KMS-11 (cell line): Measurements from ENCODE around the gene MUC2.

Experiments
- H2AFZ ChIP-seq: fragments of 200-600 bp; sonication (generic); 2 replicates; pipeline ENCODE4 v1.6.1; 2016; ENCODE audit warnings: antibody characterized with exemption, mixed run types, low read depth
- H3K27ac ChIP-seq: fragments of 200-600 bp; sonication (generic); 2 replicates; pipeline ENCODE4 v1.6.1; 2016; ENCODE audit warnings: mild to moderate bottlenecking, mixed run types
- H3K27me3 ChIP-seq: fragments of 200-600 bp; sonication (generic); 2 replicates; pipeline ENCODE4 v1.6.1; 2017; ENCODE audit warnings: mild to moderate bottlenecking, low read depth, mixed run types, moderate library complexity; ENCODE audit not compliant: insufficient read depth
- H3K36me3 ChIP-seq: fragments of 200-600 bp; sonication (generic); 2 replicates; pipeline ENCODE4 v1.6.1; 2017; ENCODE audit warnings: mild to moderate bottlenecking, mixed run types; ENCODE audit not compliant: insufficient read depth
- H3K4me1 ChIP-seq: fragments of 200-600 bp; sonication (generic); 2 replicates; pipeline ENCODE4 v1.6.1; 2016; ENCODE audit warnings: mild to moderate bottlenecking, low read depth, mixed run types; ENCODE audit not compliant: poor library complexity, severe bottlenecking
- H3K4me2 ChIP-seq: fragments of 200-600 bp; sonication (generic); 2 replicates; pipeline ENCODE4 v1.7.0; 2016; ENCODE audit warnings: mild to moderate bottlenecking, mixed run types
- H3K4me3 ChIP-seq: fragments of 200-600 bp; sonication (generic); IDR thresholded peaks from 2 replicates; pipeline ENCODE4 v1.6.1; 2017; ENCODE audit warnings: low read depth, low read length, mixed read lengths; ENCODE audit not compliant: insufficient read depth
- H3K79me2 ChIP-seq: fragments of 200-600 bp; sonication (generic); 2 replicates; pipeline ENCODE4 v1.6.1; 2016; ENCODE audit warnings: low read depth, mixed run types; ENCODE audit not compliant: insufficient read depth
- H3K9ac ChIP-seq: fragments of 200-600 bp; sonication (generic); 2 replicates; pipeline ENCODE4 v1.6.1; 2016; ENCODE audit warnings: mild to moderate bottlenecking, mixed run types
- H4K20me1 ChIP-seq: fragments of 200-600 bp; sonication (generic); 2 replicates; pipeline ENCODE4 v1.6.1; 2016; ENCODE audit warnings: mild to moderate bottlenecking, mixed run types; ENCODE audit not compliant: insufficient read depth
- CTCF ChIP-seq: fragments of 200-600 bp; sonication (generic); conservative IDR thresholded peaks from 2 replicates; pipeline ENCODE4 v1.6.1; 2017; ENCODE audit warnings: low read depth, mild to moderate bottlenecking, antibody characterized with exemption, low read length, moderate library complexity, mixed read lengths

MUC2 gene

GRCh38 chr11:1120532-1121330 lies 46.1 kb downstream of the MUC2 start:
- no peak for TF ChIP-seq CTCF
- no peaks in the 10 kb centered on the region for H3K79me2 ChIP-seq
- H4K20me1 ChIP-seq: no peaks in the 10 kb centered on the region
- no peaks in the 10 kb centered on the region for H3K4me1 ChIP-seq
- no peak overlapping the region for H3K4me3 ChIP-seq
- H3K36me3 ChIP-seq: no peaks in the 10 kb centered on the region
- H3K27me3 ChIP-seq: peaks cover 63% of the 10 kb centered on the region
- H3K4me2 ChIP-seq: no peak overlapping the region
- no peak overlapping the region for H3K9ac ChIP-seq
- no peak overlapping the region for H2AFZ ChIP-seq
- H3K27ac ChIP-seq: no peak overlapping the region

GRCh38 chr11:1121331-1121812 lies 46.7 kb downstream of the MUC2 start:
- H3K36me3 ChIP-seq: no peaks in the 10 kb centered on the region
- H3K4me1 ChIP-seq: no peaks in the 10 kb centered on the region
- no peak overlapping the region for H3K27ac ChIP-seq
- H3K79me2 ChIP-seq: no peaks in the 10 kb centered on the region
- H3K27me3 ChIP-seq: peaks cover 58% of the 10 kb centered on the region
- no peaks in the 10 kb centered on the region for H4K20me1 ChIP-seq
- no peak overlapping the region for H3K4me2 ChIP-seq
- H3K9ac ChIP-seq: no peak overlapping the region
- no peak overlapping the region for H3K4me3 ChIP-seq
- no peak for TF ChIP-seq CTCF
- H2AFZ ChIP-seq: no peak overlapping the region

- no peaks in the 10 kb centered on the region for H3K79me2 ChIP-seq
- H4K20me1 ChIP-seq: no peaks in the 10 kb centered on the region
- no peak overlapping the region for H2AFZ ChIP-seq
- H3K9ac ChIP-seq: no peak overlapping the region
- no peak overlapping the region for H3K27ac ChIP-seq
- TF ChIP-seq CTCF: no peak
- peaks cover 53% of the 10 kb centered on the region for H3K27me3 ChIP-seq
- no peaks in the 10 kb centered on the region for H3K4me1 ChIP-seq
- no peak overlapping the region for H3K4me2 ChIP-seq
- no peak overlapping the region for H3K4me3 ChIP-seq
- H3K36me3 ChIP-seq: no peaks in the 10 kb centered on the region
These were observed 47.4 kb downstream of the MUC2 start for GRCh38 chr11:1121813-1122663.

GRCh38 chr11:1122664-1123002 lies 48.0 kb downstream of the MUC2 start:
- H3K36me3 ChIP-seq: no peaks in the 10 kb centered on the region
- H3K9ac ChIP-seq: no peak overlapping the region
- no peak overlapping the region for H3K4me2 ChIP-seq
- no peaks in the 10 kb centered on the region for H3K79me2 ChIP-seq
- TF ChIP-seq CTCF: no peak
- no peaks in the 10 kb centered on the region for H4K20me1 ChIP-seq
- no peaks in the 10 kb centered on the region for H3K4me1 ChIP-seq
- peaks cover 53% of the 10 kb centered on the region for H3K27me3 ChIP-seq
- H2AFZ ChIP-seq: no peak overlapping the region
- no peak overlapping the region for H3K4me3 ChIP-seq
- H3K27ac ChIP-seq: no peak overlapping the region
